ENCODE measurements around the gene AKR1C3. TPM values are rescaled to one million over a fixed set of nuclear protein-coding genes. Genes with fewer than 3 reads are reported as not detected.
"Not testable (repeated sequence)": the region's sequence is repeated elsewhere in the genome, so short reads cannot be mapped to it uniquely, and the experiment has no call there.

AKR1C3 gene
- total RNA-seq, 1 experiment from 2014 or later: 0.62 TPM

DNA sequence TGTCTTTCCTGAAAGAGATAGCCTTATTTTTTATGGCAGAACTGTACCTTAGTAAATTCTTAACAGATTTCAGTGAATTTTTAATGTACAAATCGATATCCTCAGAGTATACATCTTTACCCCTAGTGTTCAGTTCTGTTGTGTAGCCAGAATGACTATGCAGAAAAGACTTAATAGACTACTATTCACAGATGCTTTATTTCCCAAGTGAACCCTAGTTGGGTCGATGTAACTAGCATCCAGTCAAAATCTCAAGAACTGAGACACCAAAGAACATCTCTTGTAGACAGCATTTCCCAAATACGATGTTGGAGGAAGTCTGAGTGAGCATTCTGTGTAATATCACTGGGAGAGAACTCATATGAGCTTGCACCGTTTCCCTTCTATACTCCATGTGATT, 1.5 kb downstream of the AKR1C3 start:
- in situ Hi-C loops (cut with HindIII; ENCODE audit: low pct_unique_long_range_greater_than_20kb, low sequenced_read_pairs): no loop called here
- Histone ChIP-seq H3K27ac (ENCODE audit: low read length) (no peak overlapping the region), H3K36me3 (ENCODE audit: control insufficient read depth, insufficient read depth, low read length) (no peaks in the 10 kb centered on the region), H3K27me3 (ENCODE audit: control insufficient read depth, insufficient read depth, low read length) (no peaks in the 10 kb centered on the region), H3K9me3 (ENCODE audit: control insufficient read depth, insufficient read depth, low read depth, low read length) (no peaks in the 10 kb centered on the region), H3K4me1 (ENCODE audit: control insufficient read depth, insufficient read depth, low read length) (no peaks in the 10 kb centered on the region), H3K4me3 (ENCODE audit: low read depth in 2 of 2, low read length in 2 of 2) (no peak overlapping the region)
- TF ChIP-seq SIN3A (IDR thresholded peaks at IDR 0.05; ENCODE audit: borderline replicate concordance, insufficient read depth, low read depth, low read length): no peak
- TF ChIP-seq, protein P1, sequence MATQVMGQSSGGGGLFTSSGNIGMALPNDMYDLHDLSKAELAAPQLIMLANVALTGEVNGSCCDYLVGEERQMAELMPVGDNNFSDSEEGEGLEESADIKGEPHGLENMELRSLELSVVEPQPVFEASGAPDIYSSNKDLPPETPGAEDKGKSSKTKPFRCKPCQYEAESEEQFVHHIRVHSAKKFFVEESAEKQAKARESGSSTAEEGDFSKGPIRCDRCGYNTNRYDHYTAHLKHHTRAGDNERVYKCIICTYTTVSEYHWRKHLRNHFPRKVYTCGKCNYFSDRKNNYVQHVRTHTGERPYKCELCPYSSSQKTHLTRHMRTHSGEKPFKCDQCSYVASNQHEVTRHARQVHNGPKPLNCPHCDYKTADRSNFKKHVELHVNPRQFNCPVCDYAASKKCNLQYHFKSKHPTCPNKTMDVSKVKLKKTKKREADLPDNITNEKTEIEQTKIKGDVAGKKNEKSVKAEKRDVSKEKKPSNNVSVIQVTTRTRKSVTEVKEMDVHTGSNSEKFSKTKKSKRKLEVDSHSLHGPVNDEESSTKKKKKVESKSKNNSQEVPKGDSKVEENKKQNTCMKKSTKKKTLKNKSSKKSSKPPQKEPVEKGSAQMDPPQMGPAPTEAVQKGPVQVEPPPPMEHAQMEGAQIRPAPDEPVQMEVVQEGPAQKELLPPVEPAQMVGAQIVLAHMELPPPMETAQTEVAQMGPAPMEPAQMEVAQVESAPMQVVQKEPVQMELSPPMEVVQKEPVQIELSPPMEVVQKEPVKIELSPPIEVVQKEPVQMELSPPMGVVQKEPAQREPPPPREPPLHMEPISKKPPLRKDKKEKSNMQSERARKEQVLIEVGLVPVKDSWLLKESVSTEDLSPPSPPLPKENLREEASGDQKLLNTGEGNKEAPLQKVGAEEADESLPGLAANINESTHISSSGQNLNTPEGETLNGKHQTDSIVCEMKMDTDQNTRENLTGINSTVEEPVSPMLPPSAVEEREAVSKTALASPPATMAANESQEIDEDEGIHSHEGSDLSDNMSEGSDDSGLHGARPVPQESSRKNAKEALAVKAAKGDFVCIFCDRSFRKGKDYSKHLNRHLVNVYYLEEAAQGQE (IDR thresholded peaks at IDR 0.05; ENCODE audit: insufficient read depth in 1 of 2, low read depth in 2 of 2, low read length in 1 of 2): no peak
- no peak for TF ChIP-seq TCF7L2 (IDR thresholded peaks at IDR 0.05; ENCODE audit: low read depth, low read length)
- TF ChIP-seq, protein P2, sequence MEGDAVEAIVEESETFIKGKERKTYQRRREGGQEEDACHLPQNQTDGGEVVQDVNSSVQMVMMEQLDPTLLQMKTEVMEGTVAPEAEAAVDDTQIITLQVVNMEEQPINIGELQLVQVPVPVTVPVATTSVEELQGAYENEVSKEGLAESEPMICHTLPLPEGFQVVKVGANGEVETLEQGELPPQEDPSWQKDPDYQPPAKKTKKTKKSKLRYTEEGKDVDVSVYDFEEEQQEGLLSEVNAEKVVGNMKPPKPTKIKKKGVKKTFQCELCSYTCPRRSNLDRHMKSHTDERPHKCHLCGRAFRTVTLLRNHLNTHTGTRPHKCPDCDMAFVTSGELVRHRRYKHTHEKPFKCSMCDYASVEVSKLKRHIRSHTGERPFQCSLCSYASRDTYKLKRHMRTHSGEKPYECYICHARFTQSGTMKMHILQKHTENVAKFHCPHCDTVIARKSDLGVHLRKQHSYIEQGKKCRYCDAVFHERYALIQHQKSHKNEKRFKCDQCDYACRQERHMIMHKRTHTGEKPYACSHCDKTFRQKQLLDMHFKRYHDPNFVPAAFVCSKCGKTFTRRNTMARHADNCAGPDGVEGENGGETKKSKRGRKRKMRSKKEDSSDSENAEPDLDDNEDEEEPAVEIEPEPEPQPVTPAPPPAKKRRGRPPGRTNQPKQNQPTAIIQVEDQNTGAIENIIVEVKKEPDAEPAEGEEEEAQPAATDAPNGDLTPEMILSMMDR (IDR thresholded peaks at IDR 0.05): no peak
- no peak for TF ChIP-seq POLR2AphosphoS5 (IDR thresholded peaks at IDR 0.05; ENCODE audit: low read depth, low read length)
- no TSS peak for BruUV-seq (replicated peaks)
- ChIA-PET CTCF (no interaction called here), POLR2A (no interaction called here)
- ATAC-seq (no peak), DNase-seq (ENCODE audit: low read depth, low spot score) (no peak)
- intact Hi-C loops (cut with micrococcal nuclease; ENCODE audit: unreplicated experiment): no loop called here

DNA sequence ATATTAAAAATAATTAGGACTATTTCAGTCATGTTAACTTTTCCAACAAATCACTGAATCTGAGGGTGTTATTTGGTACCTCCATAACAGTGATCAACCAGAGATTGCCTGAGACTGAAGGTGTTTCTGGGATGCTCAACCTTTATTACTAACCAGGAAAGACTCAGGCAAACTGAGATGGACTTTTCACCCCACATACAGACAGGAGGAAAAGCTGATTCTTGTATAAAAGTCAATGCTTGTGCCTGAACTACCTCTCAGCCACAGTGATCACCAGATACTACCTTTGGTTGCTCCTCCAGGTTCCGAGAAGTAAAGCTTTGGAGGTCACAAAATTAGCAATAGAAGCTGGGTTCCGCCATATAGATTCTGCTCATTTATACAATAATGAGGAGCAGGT, 1.9 kb downstream of the AKR1C3 start:
- Histone ChIP-seq H3K27me3 (ENCODE audit: control insufficient read depth, insufficient read depth, low read length) (no peaks in the 10 kb centered on the region), H3K9me3 (ENCODE audit: control insufficient read depth, insufficient read depth, low read depth, low read length) (no peaks in the 10 kb centered on the region), H3K27ac (ENCODE audit: low read length) (no peak overlapping the region), H3K4me3 (ENCODE audit: low read depth in 2 of 2, low read length in 2 of 2) (no peak overlapping the region), H3K36me3 (ENCODE audit: control insufficient read depth, insufficient read depth, low read length) (no peaks in the 10 kb centered on the region), H3K4me1 (ENCODE audit: control insufficient read depth, insufficient read depth, low read length) (no peaks in the 10 kb centered on the region)
- no peak for TF ChIP-seq SIN3A (IDR thresholded peaks at IDR 0.05; ENCODE audit: borderline replicate concordance, insufficient read depth, low read depth, low read length)
- no peak for TF ChIP-seq POLR2AphosphoS5 (IDR thresholded peaks at IDR 0.05; ENCODE audit: low read depth, low read length)
- CTCF ChIA-PET: no interaction called here
- POLR2A ChIA-PET: no interaction called here
- ATAC-seq: no peak
- BruUV-seq (replicated peaks): no TSS peak
- in situ Hi-C loops (cut with HindIII; ENCODE audit: low pct_unique_long_range_greater_than_20kb, low sequenced_read_pairs) (no loop called here), intact Hi-C loops (cut with micrococcal nuclease; ENCODE audit: unreplicated experiment) (no loop called here)
- no peak for DNase-seq (ENCODE audit: low read depth, low spot score)

DNA sequence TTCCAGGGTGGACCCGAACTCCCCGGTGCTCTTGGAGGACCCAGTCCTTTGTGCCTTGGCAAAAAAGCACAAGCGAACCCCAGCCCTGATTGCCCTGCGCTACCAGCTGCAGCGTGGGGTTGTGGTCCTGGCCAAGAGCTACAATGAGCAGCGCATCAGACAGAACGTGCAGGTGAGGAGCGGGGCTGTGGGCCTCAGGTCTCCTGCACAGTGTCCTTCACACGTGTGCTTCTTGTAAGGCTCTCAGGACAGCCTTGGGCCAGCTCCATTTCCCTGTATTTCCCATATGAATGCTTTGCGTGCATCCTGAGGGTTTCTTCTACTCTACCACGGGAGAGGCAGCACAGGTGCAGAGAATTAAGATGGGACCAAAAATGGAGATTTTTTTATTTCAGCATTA, 8.3 kb downstream of the AKR1C3 start:
- CTCF ChIA-PET; POLR2A ChIA-PET; H3K4me3 ChIP-seq (ENCODE audit: low read depth in 2 of 2, low read length in 2 of 2); DNase-seq (ENCODE audit: low read depth, low spot score); intact Hi-C loops (cut with micrococcal nuclease; ENCODE audit: unreplicated experiment); BruUV-seq (replicated peaks); H3K36me3 ChIP-seq (ENCODE audit: control insufficient read depth, insufficient read depth, low read length); ATAC-seq; H3K4me1 ChIP-seq (ENCODE audit: control insufficient read depth, insufficient read depth, low read length); H3K27me3 ChIP-seq (ENCODE audit: control insufficient read depth, insufficient read depth, low read length); H3K9me3 ChIP-seq (ENCODE audit: control insufficient read depth, insufficient read depth, low read depth, low read length); in situ Hi-C loops (cut with HindIII; ENCODE audit: low pct_unique_long_range_greater_than_20kb, low sequenced_read_pairs); H3K27ac ChIP-seq (ENCODE audit: low read length): not testable (repeated sequence)

All from Panc1 (cell line).